HL-60/S4 treated with retinoic acid at 250 ng/mL for 4 days and 3 days (cell line): ENCODE data around the gene C22orf23.

Experiments
- in situ Hi-C: fragments of 300-500 bp; cut with MboI; formaldehyde crosslinking; loops from 2 replicates; pipeline ENCODE4 v1.7.0; 2022; ENCODE audit warnings: low sequenced_read_pairs

The C22orf23 gene

GRCh38 chr22:37953437-37954179 lies at the start of gene C22orf23, which contains the start of gene POLR2F:
TSS of gene C22orf23 (minus strand) at chr22:37953601. CDS start at chr22:37953149, 452 bp downstream.
TSS of gene POLR2F (plus strand) at chr22:37953699. CDS start at chr22:37953788, 89 bp downstream.
- in situ Hi-C loops, result no loop called here

- in situ Hi-C loops, result no loop called here
These were observed 46.4 kb upstream of the C22orf23 start for GRCh38 chr22:37999640-38000272.

GRCh38 chr22:37999236-37999635 lies 45.8 kb upstream of the C22orf23 start:
- in situ Hi-C loops, result no loop called here

DNA sequence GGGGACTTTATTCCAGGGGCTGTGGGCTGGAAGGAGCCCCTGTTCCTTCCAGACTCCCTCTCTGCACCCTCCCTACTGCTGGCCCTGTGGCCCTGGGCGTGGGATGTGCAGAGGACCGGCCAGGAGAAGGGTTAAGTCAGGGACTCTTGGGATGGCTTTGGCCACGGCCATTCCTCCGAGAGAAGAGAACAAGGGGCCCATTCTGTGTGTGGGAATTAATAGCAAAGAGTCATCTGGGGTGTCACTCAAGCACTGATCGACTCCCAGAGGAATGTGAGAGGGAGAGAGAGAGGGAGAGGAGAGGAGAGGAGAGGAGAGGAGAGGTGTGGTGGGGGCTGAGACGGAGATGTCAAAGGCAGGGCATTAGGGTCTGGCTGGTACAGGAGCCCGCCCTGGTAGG lies 45.1 kb upstream of the C22orf23 start:
- in situ Hi-C loops, result no loop called here

GRCh38 chr22:37996515-37997246 lies 43.3 kb upstream of the C22orf23 start:
- in situ Hi-C loops, result no loop called here

- in situ Hi-C loops, result no loop called here
These were observed 42.7 kb upstream of the C22orf23 start for GRCh38 chr22:37996079-37996478.

GRCh38 chr22:37995460-37995859 lies 42.1 kb upstream of the C22orf23 start:
- in situ Hi-C loops, result no loop called here

- in situ Hi-C loops, result no loop called here
These were observed 41.6 kb upstream of the C22orf23 start for GRCh38 chr22:37994982-37995381.

GRCh38 chr22:37994049-37994448 lies 40.6 kb upstream of the C22orf23 start:
- in situ Hi-C loops, result no loop called here

DNA sequence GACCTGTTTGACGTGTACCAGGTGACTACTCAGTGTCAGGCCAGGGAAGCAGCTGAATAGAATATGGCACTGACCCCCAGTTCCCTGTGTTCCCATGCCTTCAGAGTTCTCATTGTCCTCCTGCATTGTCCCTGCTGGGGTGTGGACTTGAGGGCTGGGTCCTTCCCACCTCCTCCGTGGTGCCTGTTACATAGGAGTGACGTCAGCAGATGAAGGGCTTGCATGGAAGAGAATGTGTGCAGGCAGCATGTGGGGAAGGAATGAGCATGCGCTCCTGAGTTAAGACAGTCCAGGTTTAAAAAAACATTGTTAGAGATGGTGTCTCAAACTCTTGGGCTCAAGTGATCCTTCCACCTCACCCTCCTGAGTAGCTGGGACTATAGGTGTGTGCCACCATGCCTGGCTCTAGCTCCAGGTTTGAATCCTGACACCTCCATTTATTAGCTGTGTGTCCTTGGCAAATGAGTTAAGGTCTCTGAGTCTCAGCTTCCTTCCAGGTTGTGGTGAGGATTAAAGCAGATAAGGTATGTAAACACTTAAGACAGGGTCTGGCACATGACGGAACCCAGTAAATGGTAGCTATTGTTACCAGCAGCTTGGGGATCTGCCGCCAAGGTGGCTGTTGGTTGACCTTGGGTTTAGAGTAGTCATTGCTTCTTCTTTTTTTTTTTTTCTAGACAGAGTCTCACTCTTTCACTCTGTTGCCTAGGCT lies 38.5 kb upstream of the C22orf23 start:
- in situ Hi-C loops, result no loop called here

GRCh38 chr22:37990862-37991261 lies 37.5 kb upstream of the C22orf23 start:
- in situ Hi-C loops, result no loop called here

DNA sequence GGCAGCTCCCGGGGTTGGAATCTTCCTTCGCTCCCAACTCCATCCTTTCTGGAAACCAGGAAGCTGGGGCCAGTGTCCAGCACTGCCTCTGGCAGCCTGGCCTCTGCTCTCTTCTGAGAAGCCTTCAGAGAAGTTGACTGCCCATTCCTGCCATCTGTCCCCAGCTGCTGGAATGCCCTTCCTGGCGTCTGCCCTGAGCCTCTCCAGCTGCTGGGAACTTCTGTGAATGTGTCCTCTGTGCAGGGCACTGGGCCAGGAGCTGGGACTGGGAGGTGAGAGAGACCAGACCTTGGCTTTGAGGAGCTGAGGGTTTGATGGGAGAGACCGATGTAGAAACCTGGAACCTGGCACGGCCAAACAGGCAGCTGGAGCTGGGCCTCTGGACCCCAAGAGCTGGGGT lies 36.9 kb upstream of the C22orf23 start:
- in situ Hi-C loops, result no loop called here

GRCh38 chr22:37989146-37990045 lies 36.0 kb upstream of the C22orf23 start:
- in situ Hi-C loops, result no loop called here

DNA sequence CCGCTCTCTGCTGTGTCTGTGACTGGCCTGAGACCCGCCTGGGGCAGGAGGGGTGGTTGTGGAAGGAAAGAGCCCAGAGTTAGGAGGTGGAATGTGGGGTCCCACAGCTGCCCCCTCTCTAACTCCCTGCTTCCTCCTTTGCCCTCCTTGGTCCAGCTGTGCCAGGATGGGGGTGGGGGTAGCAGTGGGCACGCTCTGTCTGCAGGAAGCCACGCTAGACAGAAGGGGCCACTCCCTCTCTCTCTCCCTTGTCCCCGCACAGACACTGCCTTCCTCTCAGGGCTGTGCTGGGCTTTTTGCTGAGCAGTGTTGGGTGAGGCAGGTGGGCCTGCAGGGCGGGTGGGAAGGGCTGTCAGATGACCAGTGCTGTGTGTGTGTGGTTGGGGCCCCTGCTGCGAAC lies 33.0 kb upstream of the C22orf23 start:
- in situ Hi-C loops, result no loop called here

DNA sequence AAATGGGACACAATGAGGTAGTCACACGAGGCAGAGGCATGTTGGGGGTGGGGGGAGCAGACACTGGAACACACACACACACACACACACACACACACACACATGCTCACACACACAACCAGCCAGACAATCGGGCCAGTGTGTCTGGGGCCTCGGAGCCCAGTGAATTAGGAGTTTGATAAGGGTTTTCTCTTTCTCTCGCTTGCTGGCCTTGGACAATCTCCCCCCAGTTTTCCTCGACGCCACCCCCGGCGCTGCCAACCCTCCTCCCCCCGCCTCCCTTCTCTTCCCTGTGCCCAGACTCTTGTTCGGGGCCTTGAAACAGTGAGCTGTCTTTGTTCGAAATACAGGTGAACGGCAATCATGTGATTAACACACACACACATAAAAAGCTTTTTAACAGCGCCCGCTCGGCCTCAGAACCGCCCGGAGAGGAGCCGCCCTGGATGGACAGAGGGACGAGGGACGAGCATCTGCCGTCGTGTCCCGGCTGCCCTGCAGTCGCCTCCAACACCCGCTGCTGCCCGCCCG lies 32.4 kb upstream of the C22orf23 start:
- in situ Hi-C loops, result no loop called here

GRCh38 chr22:37985050-37985585 lies 31.7 kb upstream of the C22orf23 start:
- in situ Hi-C loops, result no loop called here

DNA sequence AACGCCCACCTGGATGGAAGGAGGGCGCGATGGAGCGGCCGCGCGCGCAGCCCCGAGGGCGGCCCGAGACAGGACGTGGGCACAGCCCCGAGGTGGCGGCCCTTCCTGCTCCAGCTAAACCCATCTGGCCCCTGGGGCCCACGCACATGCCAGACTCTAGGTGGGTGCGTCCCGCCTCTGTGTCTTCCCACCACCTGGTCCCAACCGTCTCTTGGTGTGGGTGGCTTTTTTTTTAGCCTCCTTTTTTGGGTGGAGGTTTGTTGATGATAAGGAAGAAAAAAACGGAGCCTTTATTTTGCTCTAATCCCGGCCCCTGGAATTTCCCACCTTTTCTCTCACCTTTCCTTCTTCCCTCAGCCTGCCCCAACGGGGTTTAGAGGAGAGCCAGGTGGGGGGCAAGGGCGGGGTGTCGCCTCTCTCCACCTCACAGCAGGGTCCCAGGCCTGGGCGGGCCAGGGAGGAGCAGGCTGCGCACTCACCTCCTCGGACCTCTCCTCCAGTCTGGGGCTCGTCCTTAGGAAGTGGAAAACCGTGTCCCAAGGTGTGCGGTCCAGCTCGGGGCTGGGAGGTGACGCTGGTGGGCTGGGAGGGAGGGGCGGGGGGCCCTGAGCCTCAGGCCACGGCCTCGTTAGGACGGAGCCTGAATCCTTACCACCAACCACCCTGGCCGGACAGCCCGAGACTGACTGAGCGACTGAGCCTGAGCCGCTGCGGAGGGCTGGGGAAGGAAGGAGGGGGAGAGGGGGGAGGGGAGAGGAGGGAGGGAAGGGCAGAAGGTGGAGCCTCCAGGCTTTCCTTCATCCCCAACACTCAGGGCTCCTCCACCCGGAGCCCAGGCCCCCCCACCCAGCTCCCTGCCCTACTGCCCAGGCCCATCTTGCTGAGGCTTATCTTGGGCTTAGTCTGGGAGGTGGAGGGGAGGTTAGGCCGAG lies 30.7 kb upstream of the C22orf23 start, which contains the start of gene SOX10:
Gene SOX10, minus strand, starts transcription at position 696 of the 932 bp plus-strand sequence. CDS start 771 bp downstream, outside the sequence.
- in situ Hi-C loops, result no loop called here
